Muscle layer of duodenum (tissue), 2 donors: ENCODE measurements around the gene LDLR.
"Not testable (repeated sequence)": the region's sequence is repeated elsewhere in the genome, so short reads cannot be mapped to it uniquely, and the experiment has no call there.

Source experiments
- H3K27ac ChIP-seq: one replicate; pipeline ENCODE4 v1.7.0; 2013; ENCODE audit warnings: mild to moderate bottlenecking, low read length
- H3K27me3 ChIP-seq: one replicate; pipeline ENCODE4 v1.7.0; 2013; ENCODE audit warnings: low read depth, mild to moderate bottlenecking, control low read depth, low read length
- H3K36me3 ChIP-seq, 2 donors: one replicate each; pipeline ENCODE4 v1.7.0; 2013; ENCODE audit warnings: low read length in 2 of 2, control low read depth in 1 of 2, mild to moderate bottlenecking in 1 of 2; ENCODE audit not compliant: insufficient read depth in 2 of 2, control insufficient read depth in 1 of 2
- H3K4me1 ChIP-seq, 2 donors: one replicate each; pipeline ENCODE4 v1.7.0; 2013; ENCODE audit warnings: low read length in 2 of 2, mild to moderate bottlenecking in 2 of 2, control low read depth in 1 of 2, moderate library complexity in 1 of 2; ENCODE audit not compliant: insufficient read depth in 2 of 2, control insufficient read depth in 1 of 2
- H3K4me3 ChIP-seq, 2 donors: one replicate each; pipeline ENCODE4 v1.7.0; 2013; ENCODE audit warnings: low read length in 2 of 2, low read depth in 1 of 2, mild to moderate bottlenecking in 1 of 2
- H3K9me3 ChIP-seq, 2 donors: one replicate each; pipeline ENCODE4 v1.7.0; 2013; ENCODE audit warnings: low read length in 2 of 2, control low read depth in 1 of 2, mild to moderate bottlenecking in 1 of 2; ENCODE audit not compliant: control insufficient read depth in 1 of 2
- donor health status: healthy.

The LDLR gene

DNA sequence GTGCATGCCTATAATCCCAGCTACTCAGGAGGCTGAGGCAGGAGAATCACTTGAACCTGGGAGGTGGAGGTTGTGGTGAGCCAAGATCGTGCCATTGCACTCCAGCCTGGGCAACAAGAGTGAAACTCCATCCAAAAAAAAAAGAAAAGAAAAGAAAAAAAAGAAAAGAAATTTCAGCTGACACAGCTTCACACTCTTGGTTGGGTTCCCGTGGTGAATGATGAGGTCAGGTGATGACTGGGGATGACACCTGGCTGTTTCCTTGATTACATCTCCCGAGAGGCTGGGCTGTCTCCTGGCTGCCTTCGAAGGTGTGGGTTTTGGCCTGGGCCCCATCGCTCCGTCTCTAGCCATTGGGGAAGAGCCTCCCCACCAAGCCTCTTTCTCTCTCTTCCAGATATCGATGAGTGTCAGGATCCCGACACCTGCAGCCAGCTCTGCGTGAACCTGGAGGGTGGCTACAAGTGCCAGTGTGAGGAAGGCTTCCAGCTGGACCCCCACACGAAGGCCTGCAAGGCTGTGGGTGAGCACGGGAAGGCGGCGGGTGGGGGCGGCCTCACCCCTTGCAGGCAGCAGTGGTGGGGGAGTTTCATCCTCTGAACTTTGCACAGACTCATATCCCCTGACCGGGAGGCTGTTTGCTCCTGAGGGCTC lies 22.0 kb downstream of the LDLR start:
- H3K27me3 ChIP-seq, result no peaks in the 10 kb centered on the region
- no peak overlapping the region for H3K27ac ChIP-seq
- peaks cover 49 to 67% of the 10 kb centered on the region in 2 donors for H3K36me3 ChIP-seq
- H3K4me1 ChIP-seq, result peaks cover 0 to 4% of the 10 kb centered on the region in 2 donors
- no peak overlapping the region for H3K4me3 ChIP-seq
- H3K9me3 ChIP-seq, result no peaks in the 10 kb centered on the region

DNA sequence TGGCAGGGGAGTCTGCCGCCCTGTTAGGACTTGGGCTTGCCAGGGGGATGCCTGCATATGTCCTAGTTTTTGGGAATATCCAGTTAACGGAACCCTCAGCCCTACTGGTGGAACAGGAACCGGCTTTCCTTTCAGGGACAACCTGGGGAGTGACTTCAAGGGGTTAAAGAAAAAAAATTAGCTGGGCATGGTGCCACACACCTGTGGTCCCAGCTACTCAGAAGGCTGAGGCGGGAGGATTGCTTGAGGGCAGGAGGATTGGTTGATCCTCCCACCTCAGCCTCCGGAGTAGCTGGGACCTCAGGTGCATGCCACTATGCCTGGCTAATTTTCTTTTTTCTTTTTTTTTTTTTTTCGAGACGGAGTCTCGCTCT lies 22.5 kb downstream of the LDLR start:
- no peaks in the 10 kb centered on the region for H3K9me3 ChIP-seq
- no peak overlapping the region for H3K27ac ChIP-seq
- H3K36me3 ChIP-seq, result peaks cover 47 to 68% of the 10 kb centered on the region in 2 donors
- no peaks in the 10 kb centered on the region for H3K27me3 ChIP-seq
- H3K4me1 ChIP-seq, result no peaks in the 10 kb centered on the region
- no peak overlapping the region for H3K4me3 ChIP-seq

DNA sequence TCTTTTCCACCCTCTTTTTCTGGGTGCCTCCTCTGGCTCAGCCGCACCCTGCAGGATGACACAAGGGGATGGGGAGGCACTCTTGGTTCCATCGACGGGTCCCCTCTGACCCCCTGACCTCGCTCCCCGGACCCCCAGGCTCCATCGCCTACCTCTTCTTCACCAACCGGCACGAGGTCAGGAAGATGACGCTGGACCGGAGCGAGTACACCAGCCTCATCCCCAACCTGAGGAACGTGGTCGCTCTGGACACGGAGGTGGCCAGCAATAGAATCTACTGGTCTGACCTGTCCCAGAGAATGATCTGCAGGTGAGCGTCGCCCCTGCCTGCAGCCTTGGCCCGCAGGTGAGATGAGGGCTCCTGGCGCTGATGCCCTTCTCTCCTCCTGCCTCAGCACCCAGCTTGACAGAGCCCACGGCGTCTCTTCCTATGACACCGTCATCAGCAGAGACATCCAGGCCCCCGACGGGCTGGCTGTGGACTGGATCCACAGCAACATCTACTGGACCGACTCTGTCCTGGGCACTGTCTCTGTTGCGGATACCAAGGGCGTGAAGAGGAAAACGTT lies 24.0 kb downstream of the LDLR start:
- Histone ChIP-seq H3K27ac (no peak overlapping the region), H3K27me3 (no peaks in the 10 kb centered on the region), H3K36me3 (peaks cover 47 to 71% of the 10 kb centered on the region in 2 donors), H3K4me3 (no peak overlapping the region), H3K9me3 (no peaks in the 10 kb centered on the region), H3K4me1 (no peaks in the 10 kb centered on the region)

DNA sequence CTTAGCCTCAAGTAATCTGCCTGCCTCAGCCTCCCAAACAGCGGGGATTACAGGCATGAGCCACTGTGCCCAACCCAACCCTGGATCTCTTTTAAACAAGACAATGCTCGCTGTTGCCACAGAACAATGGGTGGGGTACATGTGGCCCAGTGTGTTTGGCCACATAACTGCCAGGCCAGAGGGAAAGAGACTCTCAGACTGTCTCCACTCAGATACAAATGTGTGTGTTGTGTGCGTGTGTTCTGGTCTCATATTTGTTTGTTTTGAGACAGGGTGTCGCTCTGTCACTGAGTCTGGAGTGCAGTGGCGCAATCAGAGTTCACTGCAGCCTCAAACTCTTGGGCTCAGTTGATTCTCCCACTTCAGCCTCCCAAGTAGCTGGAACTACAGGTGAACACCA lies 25.8 kb downstream of the LDLR start:
- Histone ChIP-seq H3K36me3 (peaks cover 42 to 72% of the 10 kb centered on the region in 2 donors), H3K4me1 (no peaks in the 10 kb centered on the region)

DNA sequence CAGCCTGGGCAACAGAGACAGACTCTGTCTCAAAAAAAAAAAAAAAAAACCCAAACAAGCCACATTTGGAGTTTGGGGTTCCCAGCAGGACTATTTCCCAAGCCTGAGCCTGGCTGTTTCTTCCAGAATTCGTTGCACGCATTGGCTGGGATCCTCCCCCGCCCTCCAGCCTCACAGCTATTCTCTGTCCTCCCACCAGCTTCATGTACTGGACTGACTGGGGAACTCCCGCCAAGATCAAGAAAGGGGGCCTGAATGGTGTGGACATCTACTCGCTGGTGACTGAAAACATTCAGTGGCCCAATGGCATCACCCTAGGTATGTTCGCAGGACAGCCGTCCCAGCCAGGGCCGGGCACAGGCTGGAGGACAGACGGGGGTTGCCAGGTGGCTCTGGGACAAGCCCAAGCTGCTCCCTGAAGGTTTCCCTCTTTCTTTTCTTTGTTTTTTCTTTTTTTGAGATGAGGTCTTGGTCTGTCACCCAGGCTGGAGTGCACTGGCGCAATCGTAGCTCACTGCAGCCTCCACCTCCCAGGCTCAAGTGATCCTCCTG lies 26.7 kb downstream of the LDLR start:
- no peak overlapping the region for H3K4me3 ChIP-seq
- H3K4me1 ChIP-seq, result no peaks in the 10 kb centered on the region
- H3K27me3 ChIP-seq, result no peaks in the 10 kb centered on the region
- no peaks in the 10 kb centered on the region for H3K9me3 ChIP-seq
- peaks cover 43 to 68% of the 10 kb centered on the region in 2 donors for H3K36me3 ChIP-seq
- H3K27ac ChIP-seq, result no peak overlapping the region

More for the DNA sequence above, 25.8 kb downstream of the LDLR start:
- no peaks in the 10 kb centered on the region for H3K27me3 ChIP-seq
- no peak overlapping the region for H3K4me3 ChIP-seq
- no peaks in the 10 kb centered on the region for H3K9me3 ChIP-seq
- H3K27ac ChIP-seq, result no peak overlapping the region

GRCh38 chr19:11116507-11116906 lies 27.2 kb downstream of the LDLR start:
- Histone ChIP-seq H3K4me3 (no peak overlapping the region), H3K36me3 (peaks cover 40 to 64% of the 10 kb centered on the region in 2 donors), H3K4me1 (no peaks in the 10 kb centered on the region), H3K27ac (no peak overlapping the region), H3K27me3 (no peaks in the 10 kb centered on the region), H3K9me3 (no peaks in the 10 kb centered on the region)

DNA sequence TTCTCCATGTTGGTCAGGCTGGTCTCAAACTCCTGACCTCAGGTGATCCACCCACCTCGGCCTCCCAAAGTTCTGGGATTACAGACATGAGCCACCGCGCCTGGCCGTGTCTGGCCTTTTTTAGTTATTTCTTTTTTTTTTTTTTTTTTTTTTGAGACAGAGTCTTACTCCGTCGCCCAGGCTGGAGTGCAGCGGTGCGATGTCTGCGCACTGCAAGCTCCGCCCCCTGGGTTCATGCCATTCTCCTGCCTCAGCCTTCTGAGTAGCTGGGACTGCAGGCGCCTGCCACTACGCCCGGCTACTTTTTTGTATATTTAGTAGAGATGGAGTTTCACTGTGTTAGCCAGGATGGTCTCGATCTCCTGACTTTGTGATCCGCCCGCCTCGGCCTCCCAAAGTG lies 32.7 kb downstream of the LDLR start:
- H3K36me3 ChIP-seq, result peaks cover 28 to 33% of the 10 kb centered on the region in 2 donors
- not testable (repeated sequence) for H3K4me1 ChIP-seq, H3K4me3 ChIP-seq, H3K9me3 ChIP-seq, H3K27me3 ChIP-seq, H3K27ac ChIP-seq

DNA sequence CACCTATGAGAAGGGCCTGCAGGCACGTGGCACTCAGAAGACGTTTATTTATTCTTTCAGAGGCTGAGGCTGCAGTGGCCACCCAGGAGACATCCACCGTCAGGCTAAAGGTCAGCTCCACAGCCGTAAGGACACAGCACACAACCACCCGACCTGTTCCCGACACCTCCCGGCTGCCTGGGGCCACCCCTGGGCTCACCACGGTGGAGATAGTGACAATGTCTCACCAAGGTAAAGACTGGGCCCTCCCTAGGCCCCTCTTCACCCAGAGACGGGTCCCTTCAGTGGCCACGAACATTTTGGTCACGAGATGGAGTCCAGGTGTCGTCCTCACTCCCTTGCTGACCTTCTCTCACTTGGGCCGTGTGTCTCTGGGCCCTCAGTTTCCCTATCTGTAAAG lies 33.9 kb downstream of the LDLR start:
- no peaks in the 10 kb centered on the region for H3K27me3 ChIP-seq
- no peaks in the 10 kb centered on the region for H3K9me3 ChIP-seq
- H3K36me3 ChIP-seq, result peaks cover 32 to 33% of the 10 kb centered on the region in 2 donors
- H3K4me1 ChIP-seq, result peaks cover 0 to 7% of the 10 kb centered on the region in 2 donors
- H3K27ac ChIP-seq, result no peak overlapping the region
- H3K4me3 ChIP-seq, result no peak overlapping the region

DNA sequence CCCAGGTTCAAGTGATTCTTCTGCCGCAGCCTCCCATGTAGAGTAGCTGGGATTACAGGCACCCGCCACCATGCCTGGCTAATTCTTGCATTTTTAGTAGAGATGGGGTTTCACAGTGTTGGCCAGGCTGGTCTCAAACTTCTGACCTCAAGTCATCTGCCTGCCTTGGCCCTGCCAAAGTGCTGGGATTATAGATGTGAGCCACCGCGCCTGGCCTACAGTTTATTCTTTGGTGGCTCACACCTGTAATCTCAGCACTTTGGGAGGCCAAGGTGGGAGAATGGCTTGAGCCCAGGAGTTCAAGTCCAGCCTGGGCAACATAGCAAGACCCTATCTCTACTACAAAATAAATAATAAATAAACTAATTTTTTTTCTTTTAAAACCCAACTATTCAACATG lies 34.9 kb downstream of the LDLR start:
- H3K4me3 ChIP-seq, H3K9me3 ChIP-seq, H3K4me1 ChIP-seq, H3K27me3 ChIP-seq, H3K27ac ChIP-seq: not testable (repeated sequence)
- H3K36me3 ChIP-seq, result peaks cover 31 to 33% of the 10 kb centered on the region in 2 donors

- Histone ChIP-seq H3K27ac (no peak overlapping the region), H3K9me3 (no peaks in the 10 kb centered on the region), H3K4me3 (no peak overlapping the region), H3K36me3 (peaks cover 31 to 35% of the 10 kb centered on the region in 2 donors), H3K4me1 (peaks cover 0 to 13% of the 10 kb centered on the region in 2 donors), H3K27me3 (no peaks in the 10 kb centered on the region)
Observed at GRCh38 chr19:11125994-11126685, 36.9 kb downstream of the LDLR start.

DNA sequence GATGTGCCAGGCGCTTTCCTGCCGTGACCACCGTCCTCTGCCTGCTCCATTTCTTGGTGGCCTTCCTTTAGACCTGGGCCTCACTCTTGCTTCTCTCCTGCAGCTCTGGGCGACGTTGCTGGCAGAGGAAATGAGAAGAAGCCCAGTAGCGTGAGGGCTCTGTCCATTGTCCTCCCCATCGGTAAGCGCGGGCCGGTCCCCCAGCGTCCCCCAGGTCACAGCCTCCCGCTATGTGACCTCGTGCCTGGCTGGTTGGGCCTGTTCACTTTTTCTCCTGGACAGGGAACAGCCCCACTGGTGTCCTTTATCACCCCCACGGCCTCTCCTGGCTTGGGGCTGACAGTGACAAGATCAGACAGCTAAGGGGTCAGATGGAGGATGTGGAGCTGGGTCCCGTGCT lies 38.6 kb downstream of the LDLR start:
- Histone ChIP-seq H3K4me1 (peaks cover 0 to 13% of the 10 kb centered on the region in 2 donors), H3K9me3 (no peaks in the 10 kb centered on the region), H3K27ac (no peak overlapping the region), H3K27me3 (no peaks in the 10 kb centered on the region), H3K4me3 (no peak overlapping the region), H3K36me3 (peaks cover 41 to 45% of the 10 kb centered on the region in 2 donors)
